SKM-1 (cell line): ENCODE results near the gene TRPV2.
"Not testable (repeated sequence)": the region's sequence is repeated elsewhere in the genome, so short reads cannot be mapped to it uniquely, and the experiment has no call there.

Source experiments
- DNase-seq: peaks from one replicate; lab custom pipeline; 2025; ENCODE audit not compliant: unreplicated experiment; lab: John Stamatoyannopoulos, UW

Gene TRPV2, protein sequence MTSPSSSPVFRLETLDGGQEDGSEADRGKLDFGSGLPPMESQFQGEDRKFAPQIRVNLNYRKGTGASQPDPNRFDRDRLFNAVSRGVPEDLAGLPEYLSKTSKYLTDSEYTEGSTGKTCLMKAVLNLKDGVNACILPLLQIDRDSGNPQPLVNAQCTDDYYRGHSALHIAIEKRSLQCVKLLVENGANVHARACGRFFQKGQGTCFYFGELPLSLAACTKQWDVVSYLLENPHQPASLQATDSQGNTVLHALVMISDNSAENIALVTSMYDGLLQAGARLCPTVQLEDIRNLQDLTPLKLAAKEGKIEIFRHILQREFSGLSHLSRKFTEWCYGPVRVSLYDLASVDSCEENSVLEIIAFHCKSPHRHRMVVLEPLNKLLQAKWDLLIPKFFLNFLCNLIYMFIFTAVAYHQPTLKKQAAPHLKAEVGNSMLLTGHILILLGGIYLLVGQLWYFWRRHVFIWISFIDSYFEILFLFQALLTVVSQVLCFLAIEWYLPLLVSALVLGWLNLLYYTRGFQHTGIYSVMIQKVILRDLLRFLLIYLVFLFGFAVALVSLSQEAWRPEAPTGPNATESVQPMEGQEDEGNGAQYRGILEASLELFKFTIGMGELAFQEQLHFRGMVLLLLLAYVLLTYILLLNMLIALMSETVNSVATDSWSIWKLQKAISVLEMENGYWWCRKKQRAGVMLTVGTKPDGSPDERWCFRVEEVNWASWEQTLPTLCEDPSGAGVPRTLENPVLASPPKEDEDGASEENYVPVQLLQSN

GRCh38 chr17:16415031-16415924 lies at the start of gene TRPV2:
TRPV2 (plus strand) TSS chr17:16415571; CDS start chr17:16417669, 2,098 bp downstream.
- DNase-seq: peak; percentile 8

DNA sequence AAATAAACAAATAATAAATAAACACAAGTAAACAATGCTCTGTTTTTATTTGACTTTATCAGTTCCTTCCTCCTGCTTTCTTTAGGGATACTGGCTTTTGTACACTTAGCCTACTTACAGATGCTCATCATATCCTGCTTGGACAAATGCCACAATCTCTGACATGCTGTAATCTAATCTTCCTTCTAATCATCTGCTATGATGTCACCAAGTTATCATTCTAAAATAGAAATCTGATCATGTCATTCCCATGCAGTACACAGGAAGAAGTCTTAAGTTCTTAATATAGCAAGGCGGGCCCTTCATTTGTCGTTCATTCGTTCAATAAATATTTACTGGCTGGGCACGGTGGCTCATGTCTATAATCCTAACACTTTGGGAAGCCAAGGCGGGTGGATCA lies 43.6 kb upstream of the TRPV2 start:
- DNase-seq: no peak

- no peak for DNase-seq
These were observed 41.0 kb upstream of the TRPV2 start for GRCh38 chr17:16374146-16374938.

DNA sequence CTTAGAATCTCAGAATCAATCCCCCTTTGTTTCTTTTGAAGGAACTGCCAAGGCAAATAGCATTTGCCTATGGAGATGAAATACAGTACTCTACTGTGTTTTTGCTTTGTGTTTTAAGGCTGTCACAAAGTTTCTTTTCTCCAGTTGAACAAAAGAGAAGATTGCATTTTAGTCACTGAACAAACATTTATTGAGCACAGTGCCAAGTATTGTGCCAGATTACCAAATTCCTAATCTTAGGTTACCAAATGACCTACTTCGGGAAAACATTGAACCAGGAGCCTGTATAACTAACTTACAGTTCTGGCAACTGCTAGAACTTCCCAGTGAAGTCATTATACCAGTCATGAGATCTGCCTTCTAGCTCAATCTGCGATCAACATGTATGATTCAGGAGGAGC lies 37.4 kb upstream of the TRPV2 start:
- no peak for DNase-seq

- DNase-seq: no peak
These were observed 36.6 kb upstream of the TRPV2 start for GRCh38 chr17:16378636-16379282.

- no peak for DNase-seq
These were observed 35.7 kb upstream of the TRPV2 start for GRCh38 chr17:16379654-16380053.

GRCh38 chr17:16380640-16381495 lies 34.5 kb upstream of the TRPV2 start, which contains the start of gene UBB:
UBB (plus strand) TSS chr17:16381091; CDS start chr17:16381908, 817 bp downstream.
- DNase-seq: peak; percentile 90

GRCh38 chr17:16381496-16381820 lies 33.9 kb upstream of the TRPV2 start:
- no peak for DNase-seq

DNA sequence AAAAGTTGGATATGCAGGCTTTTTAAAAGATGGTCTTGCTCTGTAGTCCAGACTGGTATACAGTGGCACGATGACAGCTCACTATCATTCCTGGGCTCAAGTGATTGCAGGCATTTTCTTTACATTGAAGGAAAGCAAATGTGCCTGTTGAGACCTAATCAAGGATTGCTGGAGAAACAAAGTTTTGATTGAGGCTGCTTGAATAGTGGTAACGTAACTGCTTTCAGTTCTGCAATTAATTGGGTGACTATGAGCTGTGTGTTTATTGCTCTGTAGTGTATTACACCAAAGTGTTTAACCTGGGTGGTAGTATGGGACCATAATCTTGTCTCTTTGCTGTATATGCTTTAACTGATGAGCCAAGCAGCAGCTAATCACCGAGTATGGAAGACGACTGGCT lies 32.2 kb upstream of the TRPV2 start:
- no peak for DNase-seq

GRCh38 chr17:16383772-16384287 lies 31.5 kb upstream of the TRPV2 start:
- no peak for DNase-seq

GRCh38 chr17:16384557-16384956 lies 30.8 kb upstream of the TRPV2 start:
- no peak for DNase-seq

- DNase-seq: not testable (repeated sequence)
These were observed 29.3 kb upstream of the TRPV2 start for GRCh38 chr17:16386126-16386507.

DNA sequence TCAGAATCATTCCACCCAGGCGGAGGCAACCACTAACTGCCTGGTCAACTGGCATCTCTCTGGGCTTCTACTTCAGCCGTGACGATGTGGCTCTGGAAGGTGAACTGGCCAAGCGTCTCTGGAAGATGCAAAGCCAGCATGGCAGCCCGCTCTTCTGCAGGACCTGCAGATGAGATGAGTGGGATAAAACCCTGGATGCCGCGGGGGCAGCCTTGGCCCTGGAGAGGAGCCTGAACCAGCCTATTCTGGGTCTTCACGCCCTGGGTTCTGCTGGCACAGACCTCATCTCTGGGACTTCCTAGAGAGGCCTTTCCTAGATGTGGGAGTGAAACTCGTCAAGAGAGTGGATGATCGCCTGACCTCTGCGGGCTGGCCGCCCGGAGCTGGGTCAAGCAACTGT lies 23.9 kb upstream of the TRPV2 start:
- no peak for DNase-seq

- DNase-seq: not testable (repeated sequence)
These were observed 22.9 kb upstream of the TRPV2 start for GRCh38 chr17:16392491-16392890.

DNA sequence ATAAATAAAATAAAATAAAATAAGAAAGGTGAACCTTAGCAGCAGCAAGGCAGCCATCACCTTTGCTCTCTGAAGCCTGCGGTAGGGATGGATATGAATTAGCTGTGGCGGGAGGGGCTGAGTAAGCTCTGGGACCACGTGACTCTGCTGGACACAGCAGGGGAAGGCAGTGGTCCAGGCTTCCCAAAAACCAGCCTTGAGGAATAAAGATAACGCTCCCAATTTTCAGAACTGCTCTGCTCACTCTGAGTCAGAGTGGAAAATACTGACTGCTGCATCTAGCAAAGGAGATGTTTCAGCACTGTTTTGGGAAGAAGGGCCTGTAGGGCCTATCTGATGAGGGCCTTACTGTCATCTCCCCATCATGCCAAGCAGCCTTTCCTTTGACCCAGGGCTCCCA lies 19.5 kb upstream of the TRPV2 start:
- DNase-seq: not testable (repeated sequence)

- DNase-seq: not testable (repeated sequence)
These were observed 18.7 kb upstream of the TRPV2 start for GRCh38 chr17:16396693-16397092.

DNA sequence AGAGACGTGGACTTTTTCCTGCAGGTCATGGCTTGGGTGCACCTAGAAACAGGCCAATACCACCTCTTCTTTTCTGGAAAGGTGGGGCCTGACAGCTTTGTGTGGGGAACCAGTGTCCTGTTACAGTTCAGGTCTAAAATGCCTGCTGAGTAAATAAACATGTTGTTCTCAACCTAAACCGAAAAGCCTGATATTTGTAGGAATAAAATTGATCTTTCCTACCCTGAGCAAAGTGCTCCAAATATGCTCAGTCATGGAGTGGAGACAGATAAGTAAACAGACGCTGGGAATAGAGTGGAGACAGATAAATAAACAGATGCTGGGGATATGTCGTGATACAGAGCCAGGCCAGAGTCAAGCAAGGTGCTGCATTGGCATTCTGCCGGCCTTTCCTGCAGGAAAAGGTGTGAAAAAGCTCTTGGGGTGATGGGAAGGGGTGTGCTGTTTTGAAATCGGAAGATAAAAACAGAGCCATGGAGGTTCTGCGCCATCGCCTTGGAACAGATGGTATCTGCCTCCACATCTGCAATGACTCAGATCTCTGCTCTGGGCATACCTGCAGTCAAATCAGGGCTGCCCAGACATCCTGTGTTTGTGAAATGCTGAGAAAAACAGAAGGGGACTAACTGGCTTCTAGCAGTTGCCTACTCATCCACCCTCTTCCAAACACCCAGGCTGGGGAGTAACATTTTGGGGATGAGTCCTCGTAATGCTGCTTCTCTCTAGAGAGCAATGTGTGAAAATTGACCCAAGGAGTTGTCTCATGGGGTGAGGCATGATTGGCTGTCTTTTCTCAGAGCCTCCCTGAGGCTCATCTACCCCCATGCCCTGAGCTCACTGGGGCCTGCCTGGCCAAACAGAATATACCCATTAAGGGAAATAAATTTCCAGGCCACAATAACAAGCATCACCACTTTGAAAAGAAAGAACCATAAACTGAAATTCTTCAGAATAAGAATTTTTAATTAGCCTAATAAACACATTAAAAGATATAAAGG lies 16.8 kb upstream of the TRPV2 start:
- no peak for DNase-seq

DNA sequence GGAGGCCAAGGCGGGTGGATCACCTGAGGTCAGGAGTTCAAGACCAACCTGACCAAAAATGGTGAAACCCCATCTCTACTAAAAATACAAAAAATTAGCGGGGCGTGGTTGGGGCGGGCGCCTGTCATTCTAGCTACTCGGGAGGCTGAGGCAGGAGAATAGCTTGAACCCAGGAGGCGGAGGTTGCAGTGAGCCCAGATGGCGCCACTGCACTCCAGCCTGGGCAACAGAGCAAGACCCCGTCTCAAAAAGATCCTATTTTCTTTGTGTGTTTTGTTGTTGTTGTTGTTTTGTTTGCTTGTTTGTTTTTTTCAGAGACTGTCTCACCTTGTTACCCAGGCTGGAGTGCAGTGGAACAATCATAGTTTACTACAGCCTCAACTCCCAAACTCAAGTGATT lies 11.5 kb upstream of the TRPV2 start:
- DNase-seq: not testable (repeated sequence)
